ENCODE data around the gene TVP23A.
"Not testable (repeated sequence)": the region's sequence is repeated elsewhere in the genome, so short reads cannot be mapped to it uniquely, and the experiment has no call there.

GRCh38 chr16:10788630-10789029, 30.0 kb downstream of the TVP23A start:
- not testable (repeated sequence) for TF ChIP-seq CTCF (IDR thresholded peaks at IDR 0.05); ZFX (IDR thresholded peaks at IDR 0.05; ENCODE audit: borderline replicate concordance)
